Cardiac fibroblast (primary cell): ENCODE measurements around the gene PXMP4.
A peak's percentile ranks its signal among the peaks of the same experiment; 100 is the strongest.

ENCODE experiments used
- DNase-seq, 2 donors: peaks; one replicate each; pipeline versions ENCODE4 v3.0.0 to v3.0.0-alpha.2; 2010; ENCODE audit warnings: low read depth in 2 of 2
- H3K4me3 ChIP-seq, 2 donors: replicated peaks in 1 of 2; 1 replicate in 1 of 2; 2 replicates in 1 of 2; pipeline ENCODE4 v1.5.1; 2011; ENCODE audit warnings: low read depth in 2 of 2, low read length in 2 of 2, mild to moderate bottlenecking in 2 of 2, moderate library complexity in 1 of 2
- TF ChIP-seq, protein P1 (sequence below): IDR thresholded peaks from one replicate; pipeline ENCODE4 v1.5.1; 2011; ENCODE audit warnings: low read depth, mild to moderate bottlenecking, low read length, inconsistent platforms

PXMP4 gene

GRCh38 chr20:33727806-33728205 lies 7.7 kb upstream of the PXMP4 start:
- TF ChIP-seq, protein P1, sequence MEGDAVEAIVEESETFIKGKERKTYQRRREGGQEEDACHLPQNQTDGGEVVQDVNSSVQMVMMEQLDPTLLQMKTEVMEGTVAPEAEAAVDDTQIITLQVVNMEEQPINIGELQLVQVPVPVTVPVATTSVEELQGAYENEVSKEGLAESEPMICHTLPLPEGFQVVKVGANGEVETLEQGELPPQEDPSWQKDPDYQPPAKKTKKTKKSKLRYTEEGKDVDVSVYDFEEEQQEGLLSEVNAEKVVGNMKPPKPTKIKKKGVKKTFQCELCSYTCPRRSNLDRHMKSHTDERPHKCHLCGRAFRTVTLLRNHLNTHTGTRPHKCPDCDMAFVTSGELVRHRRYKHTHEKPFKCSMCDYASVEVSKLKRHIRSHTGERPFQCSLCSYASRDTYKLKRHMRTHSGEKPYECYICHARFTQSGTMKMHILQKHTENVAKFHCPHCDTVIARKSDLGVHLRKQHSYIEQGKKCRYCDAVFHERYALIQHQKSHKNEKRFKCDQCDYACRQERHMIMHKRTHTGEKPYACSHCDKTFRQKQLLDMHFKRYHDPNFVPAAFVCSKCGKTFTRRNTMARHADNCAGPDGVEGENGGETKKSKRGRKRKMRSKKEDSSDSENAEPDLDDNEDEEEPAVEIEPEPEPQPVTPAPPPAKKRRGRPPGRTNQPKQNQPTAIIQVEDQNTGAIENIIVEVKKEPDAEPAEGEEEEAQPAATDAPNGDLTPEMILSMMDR, result no peak
- DNase-seq, result no peak
- no peak overlapping the region for H3K4me3 ChIP-seq

DNA sequence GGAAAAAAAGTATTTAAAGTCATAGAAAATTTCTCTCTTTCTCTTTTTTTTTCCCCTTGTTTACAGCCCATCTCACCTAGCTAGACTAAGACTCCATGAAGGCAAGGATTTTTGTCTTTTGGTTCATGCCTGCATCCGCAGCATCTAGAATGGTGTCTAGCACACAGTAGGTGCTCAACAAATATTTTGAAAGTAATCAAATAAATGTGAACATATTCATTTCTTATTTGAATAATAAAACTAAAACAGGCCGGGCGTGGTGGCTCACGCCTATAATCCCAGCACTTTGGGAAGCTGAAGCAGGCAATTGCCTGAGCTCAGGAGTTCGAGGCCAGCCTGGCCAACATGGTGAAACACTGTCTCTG lies 7.0 kb upstream of the PXMP4 start:
- no peak overlapping the region for H3K4me3 ChIP-seq
- TF ChIP-seq, protein P1, result no peak
- no peak for DNase-seq

GRCh38 chr20:33725607-33726264 lies 5.6 kb upstream of the PXMP4 start:
- DNase-seq, result no peak
- H3K4me3 ChIP-seq, result no peak overlapping the region
- TF ChIP-seq, protein P1, result no peak

- no peak overlapping the region for H3K4me3 ChIP-seq
- TF ChIP-seq, protein P1, result no peak
- DNase-seq, result peak; percentile 37 to 42
Observed at GRCh38 chr20:33724439-33725094, 4.5 kb upstream of the PXMP4 start.

- TF ChIP-seq, protein P1, result no peak
- H3K4me3 ChIP-seq, result no peak overlapping the region
- no peak for DNase-seq
Observed at GRCh38 chr20:33721391-33722140, 1.5 kb upstream of the PXMP4 start.

- peak in 1 of 2 donors; percentile 6 for DNase-seq
Observed at GRCh38 chr20:33719277-33719988, 677 bp downstream of the PXMP4 start.

More at GRCh38 chr20:33719277-33719988, 677 bp downstream of the PXMP4 start:
- TF ChIP-seq, protein P1, result no peak
- peak overlapping the region; percentile 92 to 97 for H3K4me3 ChIP-seq
